GM12865 (cell line): ENCODE measurements around the gene CBX3.

Experiments
- DNase-seq: peaks from one replicate; pipeline ENCODE4 v3.0.0; 2010; ENCODE audit warnings: low read depth
- H3K4me3 ChIP-seq: 2 replicates; pipeline ENCODE4 v1.5.1; 2011; ENCODE audit warnings: mild to moderate bottlenecking, low read depth, low read length, control low read depth
- TF ChIP-seq, protein P1 (sequence below): IDR thresholded peaks from 2 replicates; pipeline ENCODE4 v1.5.1; 2011; ENCODE audit warnings: low read length, control low read depth, low read depth, inconsistent platforms; ENCODE audit not compliant: insufficient read depth; ENCODE audit errors: missing control alignments

CBX3 gene

DNA sequence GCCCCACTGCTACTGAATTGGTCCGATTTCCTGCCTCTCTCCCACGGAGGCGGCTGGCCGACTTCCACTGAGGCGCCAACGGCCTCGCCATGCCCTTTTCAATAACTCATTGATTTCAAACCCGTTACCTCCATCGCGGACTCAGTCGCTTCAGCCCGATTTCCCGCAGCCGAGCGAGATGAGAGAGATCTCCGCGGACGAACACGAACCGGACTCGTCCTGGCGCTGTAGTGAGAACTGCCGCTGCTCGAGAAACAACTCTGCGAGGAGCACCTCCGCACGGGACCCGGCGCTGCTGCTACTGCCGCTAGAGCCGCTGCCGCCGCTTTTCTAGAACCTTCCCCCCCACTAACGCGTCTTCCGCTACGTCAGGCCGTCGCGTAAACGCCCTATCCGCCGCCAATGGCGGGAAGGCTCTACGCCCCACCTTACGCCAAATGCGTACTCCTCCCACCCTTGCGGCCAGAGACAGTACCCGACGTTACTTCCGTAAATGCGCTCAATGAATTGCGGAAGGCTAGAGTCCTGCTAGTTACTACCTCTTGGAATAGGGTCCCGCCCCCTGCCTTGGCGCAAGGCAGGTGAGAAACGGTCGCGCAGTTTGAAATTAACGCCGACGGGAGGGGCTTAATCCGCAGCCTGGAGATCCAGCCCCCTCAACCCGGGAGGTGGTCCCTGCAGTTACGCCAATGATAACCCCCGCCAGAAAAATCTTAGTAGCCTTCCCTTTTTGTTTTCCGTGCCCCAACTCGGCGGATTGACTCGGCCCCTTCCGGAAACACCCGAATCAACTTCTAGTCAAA lies 900 bp upstream of the CBX3 start, which contains the start of gene HNRNPA2B1:
Gene HNRNPA2B1 (minus strand): TSS at position 303 of the 803 bp plus-strand sequence. CDS start 169 bp downstream, at position 134.
- TF ChIP-seq, protein P1, sequence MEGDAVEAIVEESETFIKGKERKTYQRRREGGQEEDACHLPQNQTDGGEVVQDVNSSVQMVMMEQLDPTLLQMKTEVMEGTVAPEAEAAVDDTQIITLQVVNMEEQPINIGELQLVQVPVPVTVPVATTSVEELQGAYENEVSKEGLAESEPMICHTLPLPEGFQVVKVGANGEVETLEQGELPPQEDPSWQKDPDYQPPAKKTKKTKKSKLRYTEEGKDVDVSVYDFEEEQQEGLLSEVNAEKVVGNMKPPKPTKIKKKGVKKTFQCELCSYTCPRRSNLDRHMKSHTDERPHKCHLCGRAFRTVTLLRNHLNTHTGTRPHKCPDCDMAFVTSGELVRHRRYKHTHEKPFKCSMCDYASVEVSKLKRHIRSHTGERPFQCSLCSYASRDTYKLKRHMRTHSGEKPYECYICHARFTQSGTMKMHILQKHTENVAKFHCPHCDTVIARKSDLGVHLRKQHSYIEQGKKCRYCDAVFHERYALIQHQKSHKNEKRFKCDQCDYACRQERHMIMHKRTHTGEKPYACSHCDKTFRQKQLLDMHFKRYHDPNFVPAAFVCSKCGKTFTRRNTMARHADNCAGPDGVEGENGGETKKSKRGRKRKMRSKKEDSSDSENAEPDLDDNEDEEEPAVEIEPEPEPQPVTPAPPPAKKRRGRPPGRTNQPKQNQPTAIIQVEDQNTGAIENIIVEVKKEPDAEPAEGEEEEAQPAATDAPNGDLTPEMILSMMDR, result no peak
- peak; percentile 98 for DNase-seq
- peak within 1 kb of the TSS; percentile 93 for H3K4me3 ChIP-seq

DNA sequence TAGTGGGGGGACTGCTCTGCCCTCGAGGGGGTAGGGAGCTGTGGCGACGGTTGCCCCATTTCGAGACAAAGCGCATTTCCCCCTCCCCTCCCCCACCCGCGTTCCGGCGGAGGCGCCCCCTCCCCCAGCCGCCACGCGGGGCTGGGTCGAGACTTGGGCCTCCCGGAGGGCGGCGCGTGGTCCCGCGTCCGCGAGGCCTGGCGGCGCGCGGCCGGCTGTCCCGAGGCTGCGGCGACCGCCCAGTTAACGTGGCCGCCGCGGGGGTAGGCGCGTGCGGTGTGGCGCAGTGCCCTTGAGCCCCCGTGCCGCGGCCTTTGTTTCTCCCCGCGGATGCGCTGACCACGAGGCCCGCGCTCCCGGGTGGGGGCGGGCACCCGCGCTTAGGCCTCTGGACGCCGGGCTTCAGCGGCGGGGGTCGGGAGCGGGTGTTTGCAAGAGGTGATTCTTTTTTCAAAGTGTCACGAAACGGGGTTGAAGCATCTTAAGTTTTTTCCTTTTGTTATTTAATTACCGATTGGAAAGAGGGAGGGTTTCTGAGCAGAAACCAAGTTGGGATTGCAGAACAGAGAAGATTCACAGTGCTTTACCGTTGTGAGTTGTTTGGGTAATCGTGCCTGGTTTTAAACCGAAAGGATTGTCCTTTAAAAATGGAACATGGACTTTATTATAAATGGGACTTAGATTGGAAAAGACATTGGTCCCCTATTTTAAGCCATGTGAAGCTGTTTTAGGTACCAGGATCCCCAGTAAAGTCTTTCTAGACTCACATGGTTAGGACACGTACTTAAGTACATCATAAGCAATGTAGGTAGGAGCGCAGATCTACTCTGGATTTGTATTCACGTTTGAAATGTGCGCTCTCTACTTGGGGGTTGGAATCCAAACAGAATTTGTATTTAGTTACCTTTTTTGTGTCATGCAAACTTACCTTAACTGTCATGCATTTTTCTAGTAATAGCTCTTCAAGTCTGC lies 760 bp downstream of the CBX3 start:
- peak overlapping the region; percentile 93 for H3K4me3 ChIP-seq
- DNase-seq, result peak; percentile 66
- TF ChIP-seq, protein P1, result no peak

DNA sequence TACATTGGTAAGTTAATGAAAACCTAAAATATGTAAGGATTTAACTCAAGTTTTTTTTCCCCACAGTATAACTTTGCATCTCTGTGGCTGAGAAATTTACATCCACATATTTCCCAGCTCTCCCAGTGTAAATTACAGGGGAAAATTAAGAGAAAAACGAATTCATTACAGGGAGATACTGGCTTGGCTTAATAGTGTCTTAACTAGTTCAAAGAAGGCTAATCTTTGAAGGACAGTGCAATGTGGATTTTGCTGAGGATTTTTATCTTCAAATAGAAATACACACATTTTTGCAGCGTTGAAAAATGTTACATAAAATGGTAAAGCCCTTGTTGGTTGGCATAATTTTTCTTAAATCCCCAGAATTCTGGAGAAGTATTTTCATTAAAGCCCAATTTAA lies 1.5 kb downstream of the CBX3 start:
- TF ChIP-seq, protein P1, result no peak
- peak overlapping the region; percentile 93 for H3K4me3 ChIP-seq
- no peak for DNase-seq

DNA sequence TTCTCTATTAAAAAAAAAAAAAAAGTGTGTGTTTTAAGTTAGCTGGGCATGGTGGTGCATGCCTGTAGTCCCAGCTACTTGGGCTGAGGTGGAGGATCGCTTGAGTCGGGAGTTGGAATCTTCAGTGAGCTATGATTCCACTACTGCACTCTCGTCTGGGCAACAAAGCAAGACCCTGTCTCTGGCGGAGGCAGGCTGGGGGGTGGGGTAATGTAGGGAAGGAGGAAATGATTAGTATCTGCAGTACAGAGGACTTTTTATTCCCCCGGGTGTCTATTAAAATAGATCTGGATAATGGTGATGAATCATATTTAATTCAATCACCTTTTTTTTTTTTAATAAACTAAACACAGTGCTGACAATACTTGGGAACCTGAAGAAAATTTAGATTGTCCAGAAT lies 6.5 kb downstream of the CBX3 start:
- TF ChIP-seq, protein P1, result no peak
- H3K4me3 ChIP-seq, result no peak overlapping the region
- no peak for DNase-seq

DNA sequence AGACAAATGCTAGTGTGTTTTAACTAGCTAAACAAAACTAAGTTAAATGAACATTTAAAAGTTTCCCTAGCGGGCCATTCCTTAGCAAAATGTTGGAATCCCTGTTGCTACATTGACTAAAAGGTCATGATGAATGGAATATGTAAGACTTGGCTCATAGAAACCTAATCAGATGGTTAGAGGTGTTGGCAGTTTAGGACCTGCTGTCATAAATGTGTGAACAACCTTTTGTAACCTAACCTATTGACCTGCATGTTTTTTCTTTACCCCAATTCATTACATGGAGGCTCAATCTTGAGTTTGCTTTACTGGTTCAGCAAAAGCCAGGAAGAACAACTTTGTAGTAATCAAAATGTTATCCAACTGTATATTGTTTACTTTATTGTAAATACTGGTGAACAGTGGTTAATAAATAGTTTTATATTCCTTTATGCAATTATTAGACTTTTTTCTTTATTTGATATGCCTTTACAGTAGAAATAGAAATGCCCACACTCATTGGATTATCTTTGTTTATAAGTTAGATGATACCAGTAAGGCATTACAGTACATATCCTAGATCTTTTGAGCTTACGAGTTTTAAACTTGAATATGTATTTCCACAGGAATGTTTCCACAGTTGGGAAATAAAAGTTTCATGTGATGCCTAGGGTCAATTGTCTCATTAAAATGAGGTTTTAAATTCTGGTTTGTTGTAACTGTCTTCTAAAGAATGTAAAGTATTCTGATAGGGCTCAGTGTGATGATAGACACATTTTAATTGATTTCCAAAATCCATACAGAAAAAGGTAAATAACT lies 11.6 kb downstream of the CBX3 start:
- DNase-seq, result no peak
- TF ChIP-seq, protein P1, result no peak
- no peak overlapping the region for H3K4me3 ChIP-seq

DNA sequence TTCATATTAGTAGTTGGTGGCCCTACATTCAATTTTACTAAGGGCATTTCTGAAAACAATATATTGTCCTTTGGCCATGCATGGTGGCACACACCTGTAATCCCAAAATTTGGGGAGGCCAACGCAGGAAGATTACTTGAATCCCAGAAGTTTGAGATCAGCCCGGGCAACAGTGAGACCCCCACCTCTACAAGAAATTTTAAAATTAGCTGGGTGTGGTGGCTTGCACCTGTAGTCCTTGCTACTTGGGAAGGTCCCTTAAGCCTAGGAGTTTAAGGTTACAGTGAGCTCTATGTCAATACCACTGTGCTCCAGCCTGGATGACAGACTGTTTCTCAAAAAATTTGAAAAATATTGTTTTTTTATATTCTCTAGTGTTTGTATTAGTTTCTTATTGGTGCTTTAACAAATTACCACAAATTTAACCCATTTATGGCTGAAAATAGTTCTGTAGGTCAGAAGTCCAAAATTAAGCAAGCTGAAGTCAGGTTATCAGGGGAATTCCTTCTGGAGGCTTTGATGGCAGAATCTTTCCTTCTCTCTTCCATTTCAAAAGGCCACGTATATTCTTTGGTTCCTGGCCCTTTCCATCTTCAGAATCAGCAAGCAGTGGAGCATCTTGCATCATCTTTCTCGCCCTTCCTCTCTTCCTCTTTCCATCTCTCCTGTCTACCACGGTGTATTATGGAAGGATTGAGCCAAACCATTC lies 12.4 kb downstream of the CBX3 start:
- TF ChIP-seq, protein P1, result no peak
- DNase-seq, result no peak
- no peak overlapping the region for H3K4me3 ChIP-seq
